22Rv1 (cell line): ENCODE measurements around the gene MMP20.

ENCODE experiments used
- H3K27ac ChIP-seq: fragments of 450-650 bp; 2 replicates; pipeline ENCODE4 v1.5.1; 2017
- CTCF ChIP-seq: fragments of 450-650 bp; IDR thresholded peaks from 2 replicates; pipeline ENCODE4 v1.5.1; 2017; ENCODE audit warnings: mild to moderate bottlenecking
- ZFX ChIP-seq: fragments of 450-650 bp; IDR thresholded peaks from 2 replicates; pipeline ENCODE4 v1.6.1; 2017; ENCODE audit warnings: antibody characterized with exemption, borderline replicate concordance

The MMP20 gene

DNA sequence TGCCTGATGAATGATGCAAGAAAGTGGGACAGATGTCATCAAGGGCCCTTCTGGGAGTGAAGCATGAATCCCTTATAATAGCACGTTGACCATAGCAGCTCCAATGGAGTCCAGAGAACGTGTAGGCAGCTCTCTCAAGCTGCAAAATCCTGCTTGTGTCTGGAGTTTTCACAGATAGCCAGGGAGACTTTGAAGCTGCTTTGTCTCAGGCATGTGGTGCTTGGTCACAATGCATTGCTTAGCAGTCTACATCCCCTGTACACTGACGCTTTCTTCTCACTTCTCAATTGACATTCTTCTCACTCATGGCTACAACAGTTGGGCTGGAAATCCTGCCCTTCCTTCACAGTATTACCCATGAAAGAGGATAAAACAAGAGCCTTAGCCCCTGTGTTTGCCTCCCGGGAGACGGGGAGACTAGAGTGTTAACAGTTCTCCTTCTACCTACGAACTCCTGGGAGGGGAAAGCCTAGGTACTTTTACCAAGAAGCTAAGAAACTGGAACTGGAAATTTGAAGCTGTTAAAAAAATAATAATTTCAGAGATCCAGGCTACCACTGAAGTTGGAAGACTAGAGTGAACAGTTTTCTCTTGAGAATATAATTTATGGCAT, 73.9 kb downstream of the MMP20 start:
- no peak overlapping the region for H3K27ac ChIP-seq
- TF ChIP-seq ZFX: no peak
- no peak for TF ChIP-seq CTCF

- TF ChIP-seq ZFX: no peak
- no peak for TF ChIP-seq CTCF
- H3K27ac ChIP-seq: no peak overlapping the region
These were observed 78.1 kb downstream of the MMP20 start for GRCh38 chr11:102546923-102547471.

GRCh38 chr11:102546427-102546826, 78.7 kb downstream of the MMP20 start:
- no peak for TF ChIP-seq CTCF
- H3K27ac ChIP-seq: no peak overlapping the region

DNA sequence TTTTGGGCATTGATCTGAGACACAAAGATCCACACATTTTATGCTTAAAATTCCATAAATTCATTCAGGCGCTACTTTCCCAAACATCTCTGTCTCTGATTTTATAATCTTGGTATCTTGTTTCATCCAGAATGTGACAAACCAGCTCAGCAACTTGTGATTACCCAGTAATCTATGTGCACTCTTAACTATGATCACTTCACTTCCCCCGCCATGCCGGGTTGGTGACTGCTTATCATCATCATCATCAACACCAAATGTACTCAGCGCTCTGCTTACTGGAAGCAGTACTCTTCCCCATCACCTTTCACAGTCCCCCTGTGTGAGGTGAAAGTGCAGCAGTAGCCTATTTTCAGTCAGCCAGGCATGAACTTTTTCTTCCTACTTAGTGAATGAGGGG, 79.4 kb downstream of the MMP20 start:
- TF ChIP-seq CTCF: no peak
- TF ChIP-seq ZFX: no peak
- no peak overlapping the region for H3K27ac ChIP-seq

DNA sequence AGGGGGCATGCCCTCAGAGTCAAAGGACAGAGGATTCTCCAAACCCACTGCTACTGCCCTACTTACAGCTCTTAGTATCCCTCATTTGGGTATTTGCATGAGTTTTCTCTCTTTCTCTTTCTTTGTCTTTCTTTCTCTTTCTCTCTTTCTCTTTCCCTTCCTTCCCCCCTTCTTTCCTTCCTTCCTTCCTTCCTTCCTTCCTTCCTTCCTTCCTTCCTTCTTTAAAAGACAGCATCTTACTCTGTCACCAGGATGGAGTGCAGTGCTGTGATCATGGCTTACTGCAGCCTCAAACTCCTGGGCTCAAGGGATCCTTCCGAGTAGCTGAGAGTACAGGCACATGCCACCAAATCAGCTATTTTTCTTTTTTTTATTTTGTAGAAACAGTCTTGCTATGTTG, 80.5 kb downstream of the MMP20 start:
- no peak for TF ChIP-seq ZFX
- TF ChIP-seq CTCF: no peak
- no peak overlapping the region for H3K27ac ChIP-seq

GRCh38 chr11:102539567-102539966, 85.6 kb downstream of the MMP20 start:
- TF ChIP-seq CTCF (no peak), ZFX (no peak)
- H3K27ac ChIP-seq: no peak overlapping the region

GRCh38 chr11:102538932-102539331, 86.2 kb downstream of the MMP20 start:
- H3K27ac ChIP-seq: no peak overlapping the region
- no peak for TF ChIP-seq ZFX
- no peak for TF ChIP-seq CTCF
